Neural cell (in vitro differentiated cells): Measurements from ENCODE around the gene ADAMTS14. TPM values are rescaled to one million over a fixed set of nuclear protein-coding genes. Genes with fewer than 3 reads are reported as not detected.

Experiments used
- H2AFZ ChIP-seq: fragments of 200-600, 300-800 bp; sonication (generic), shearing (Covaris generic); 2 replicates; pipeline ENCODE4 v1.6.0; 2014; ENCODE audit warnings: low read depth, mild to moderate bottlenecking, antibody characterized with exemption, low read length, moderate library complexity
- H3F3A ChIP-seq: fragments of 200-600 bp; shearing (Covaris generic); 2 replicates; pipeline ENCODE4 v1.6.1; 2016; ENCODE audit warnings: mild to moderate bottlenecking, moderate library complexity, mixed read lengths, antibody characterized with exemption, low read length; ENCODE audit not compliant: insufficient read depth, poor library complexity, severe bottlenecking
- H3K27ac ChIP-seq: fragments of 200-600, 300-800 bp; sonication (generic), shearing (Covaris generic); 2 replicates; pipeline ENCODE4 v1.5.1; 2014; ENCODE audit warnings: mild to moderate bottlenecking, low read length, moderate library complexity
- H3K27me3 ChIP-seq: fragments of 300-800, 200-600 bp; sonication (generic), shearing (Covaris generic); 2 replicates; pipeline ENCODE4 v1.6.0; 2014; ENCODE audit warnings: mild to moderate bottlenecking, low read depth, low read length, moderate library complexity; ENCODE audit not compliant: insufficient read depth
- H3K36me3 ChIP-seq: fragments of 300-800, 200-600 bp; sonication (generic), shearing (Covaris generic); 2 replicates; pipeline ENCODE4 v1.5.1; 2014; ENCODE audit warnings: mild to moderate bottlenecking, antibody characterized with exemption, low read length, moderate library complexity; ENCODE audit not compliant: insufficient read depth
- H3K4me2 ChIP-seq: fragments of 300-800, 200-600 bp; sonication (generic), shearing (Covaris generic); 2 replicates; pipeline ENCODE4 v1.6.0; 2014; ENCODE audit warnings: mild to moderate bottlenecking, low read length
- H3K4me3 ChIP-seq: fragments of 300-800, 200-600 bp; sonication (generic), shearing (Covaris generic); 2 replicates; pipeline ENCODE4 v1.5.1; 2014; ENCODE audit warnings: mild to moderate bottlenecking, low read length, moderate library complexity
- H3K79me2 ChIP-seq: fragments of 200-600 bp; shearing (Covaris generic); replicated peaks from 2 replicates; pipeline ENCODE4 v1.6.0; 2014; ENCODE audit warnings: mild to moderate bottlenecking, low read length, moderate library complexity; ENCODE audit not compliant: insufficient read depth
- H3K9ac ChIP-seq: fragments of 300-800, 200-600 bp; sonication (generic), shearing (Covaris generic); 2 replicates; pipeline ENCODE4 v1.6.1; 2016; ENCODE audit warnings: mild to moderate bottlenecking, low read length, mixed read lengths
- H3K9me2 ChIP-seq: fragments of 200-600 bp; shearing (Covaris generic); 2 replicates; pipeline ENCODE4 v1.6.1; 2016; ENCODE audit warnings: mild to moderate bottlenecking, low read length, mixed read lengths; ENCODE audit not compliant: insufficient read depth
- H3K9me3 ChIP-seq: fragments of 200-600, 300-800 bp; sonication (generic), shearing (Covaris generic); 2 replicates; pipeline ENCODE4 v1.6.1; 2016; ENCODE audit warnings: mild to moderate bottlenecking, mixed run types, low read length, moderate library complexity, mixed read lengths
- H4K20me1 ChIP-seq: fragments of 200-600 bp; shearing (Covaris generic); 2 replicates; pipeline ENCODE4 v1.6.1; 2016; ENCODE audit warnings: mild to moderate bottlenecking, mixed run types; ENCODE audit not compliant: insufficient read depth
- CTCF ChIP-seq: fragments of 450-650 bp; IDR thresholded peaks from 2 replicates; pipeline ENCODE4 v1.5.1; 2014; ENCODE audit warnings: antibody characterized with exemption, mild to moderate bottlenecking, moderate library complexity; ENCODE audit not compliant: poor library complexity, severe bottlenecking
- EP300 ChIP-seq: fragments of 450-650 bp; conservative IDR thresholded peaks from 2 replicates; pipeline ENCODE4 v1.6.1; 2014; ENCODE audit warnings: antibody characterized with exemption, mild to moderate bottlenecking, moderate library complexity; ENCODE audit not compliant: poor library complexity, severe bottlenecking
- EZH2 ChIP-seq: fragments of 200-600, 300-800 bp; shearing (Covaris generic), sonication (generic); IDR thresholded peaks from 2 replicates; pipeline ENCODE4 v1.6.1; 2014; ENCODE audit warnings: antibody characterized with exemption, low read length, borderline replicate concordance, mild to moderate bottlenecking; ENCODE audit not compliant: insufficient read depth, poor library complexity, severe bottlenecking
- MXI1 ChIP-seq: fragments of 450-650 bp; conservative IDR thresholded peaks from 2 replicates; pipeline ENCODE4 v1.6.1; 2014; ENCODE audit warnings: antibody characterized with exemption, mild to moderate bottlenecking; ENCODE audit not compliant: poor library complexity, severe bottlenecking
- POLR2AphosphoS5 ChIP-seq: IDR thresholded peaks from 2 replicates; pipeline ENCODE4 v1.6.1; 2012
- RAD21 ChIP-seq: fragments of 450-650 bp; conservative IDR thresholded peaks from 2 replicates; pipeline ENCODE4 v1.6.1; 2014; ENCODE audit warnings: antibody characterized with exemption, mild to moderate bottlenecking, moderate library complexity
- REST ChIP-seq: IDR thresholded peaks from 2 replicates; pipeline ENCODE4 v1.6.1; 2012; ENCODE audit warnings: borderline replicate concordance
- SMC3 ChIP-seq: fragments of 450-650 bp; conservative IDR thresholded peaks from 2 replicates; pipeline ENCODE4 v1.6.1; 2014; ENCODE audit warnings: antibody characterized with exemption, mild to moderate bottlenecking, moderate library complexity; ENCODE audit not compliant: poor library complexity
- TAF1 ChIP-seq: IDR thresholded peaks from 2 replicates; pipeline ENCODE4 v1.6.1; 2012; ENCODE audit warnings: low read depth
- polyA plus RNA-seq: library from polyadenylated mRNA; depleted of rRNA; stranded (reverse); fragments of >200 nt; gene quantifications from 2 replicates; pipeline ENCODE4 v1.2.3, GENCODE V29; 2014

Gene ADAMTS14
- polyA plus RNA-seq, 1 donor from 2014 or later, result 0.04 TPM

- Histone ChIP-seq H3K79me2 (no peaks in the 10 kb centered on the region), H2AFZ (no peak overlapping the region), H3K9me2 (no peaks in the 10 kb centered on the region), H3K27ac (no peak overlapping the region), H4K20me1 (no peaks in the 10 kb centered on the region), H3K9ac (no peak overlapping the region), H3K4me3 (no peak overlapping the region), H3K9me3 (no peaks in the 10 kb centered on the region), H3F3A (no peaks in the 10 kb centered on the region), H3K4me2 (no peak overlapping the region), H3K36me3 (no peaks in the 10 kb centered on the region), H3K27me3 (no peaks in the 10 kb centered on the region)
- TF ChIP-seq RAD21 (no peak), EZH2 (no peak), POLR2AphosphoS5 (no peak), CTCF (no peak), EP300 (no peak), REST (no peak), SMC3 (no peak), MXI1 (no peak), TAF1 (no peak)
These were observed 10.5 kb upstream of the ADAMTS14 start for GRCh38 chr10:70661623-70662361.

- no peaks in the 10 kb centered on the region for H3F3A ChIP-seq
- no peaks in the 10 kb centered on the region for H3K9me3 ChIP-seq
- no peak overlapping the region for H3K27ac ChIP-seq
- H3K4me2 ChIP-seq, result no peak overlapping the region
- no peaks in the 10 kb centered on the region for H3K9me2 ChIP-seq
- H3K27me3 ChIP-seq, result no peaks in the 10 kb centered on the region
- TF ChIP-seq CTCF (no peak), EP300 (no peak), MXI1 (no peak), RAD21 (no peak), POLR2AphosphoS5 (no peak), EZH2 (no peak), SMC3 (no peak), REST (no peak), TAF1 (no peak)
- H3K4me3 ChIP-seq, result no peak overlapping the region
- no peaks in the 10 kb centered on the region for H3K79me2 ChIP-seq
- H3K9ac ChIP-seq, result no peak overlapping the region
- no peak overlapping the region for H2AFZ ChIP-seq
- H3K36me3 ChIP-seq, result no peaks in the 10 kb centered on the region
- no peaks in the 10 kb centered on the region for H4K20me1 ChIP-seq
These were observed 9.7 kb upstream of the ADAMTS14 start for GRCh38 chr10:70662362-70663220.
